HG02759 (cell line): ENCODE data around the gene ITPK1.

Source experiments
- ATAC-seq: cut with Tn5 transposase; IDR thresholded peaks from one replicate; pipeline ENCODE4 v1.9.1; 2021; ENCODE audit warnings: mild to moderate bottlenecking, moderate library complexity; ENCODE audit not compliant: unreplicated experiment

The ITPK1 gene

DNA sequence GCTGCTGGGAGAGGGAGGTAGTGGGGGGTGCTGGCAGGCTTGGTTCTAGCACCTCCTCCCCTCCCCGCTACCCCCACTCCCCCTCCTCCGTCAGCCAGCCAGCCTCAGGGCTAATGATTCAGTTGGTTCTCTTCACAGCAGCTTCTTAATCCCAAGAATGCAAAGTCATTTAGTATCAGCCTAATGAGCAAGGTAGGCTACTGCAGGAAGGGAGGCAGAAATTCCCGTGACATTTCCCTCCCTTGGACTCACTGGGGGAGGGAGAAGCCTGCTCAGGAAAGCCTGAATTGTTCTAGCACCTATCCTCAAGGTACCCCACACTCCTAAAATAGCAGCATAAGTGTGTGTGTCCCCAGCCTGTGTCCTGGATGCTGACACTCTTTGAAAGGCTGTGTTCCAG, 29.8 kb downstream of the ITPK1 start:
- peak; percentile 7 for ATAC-seq

DNA sequence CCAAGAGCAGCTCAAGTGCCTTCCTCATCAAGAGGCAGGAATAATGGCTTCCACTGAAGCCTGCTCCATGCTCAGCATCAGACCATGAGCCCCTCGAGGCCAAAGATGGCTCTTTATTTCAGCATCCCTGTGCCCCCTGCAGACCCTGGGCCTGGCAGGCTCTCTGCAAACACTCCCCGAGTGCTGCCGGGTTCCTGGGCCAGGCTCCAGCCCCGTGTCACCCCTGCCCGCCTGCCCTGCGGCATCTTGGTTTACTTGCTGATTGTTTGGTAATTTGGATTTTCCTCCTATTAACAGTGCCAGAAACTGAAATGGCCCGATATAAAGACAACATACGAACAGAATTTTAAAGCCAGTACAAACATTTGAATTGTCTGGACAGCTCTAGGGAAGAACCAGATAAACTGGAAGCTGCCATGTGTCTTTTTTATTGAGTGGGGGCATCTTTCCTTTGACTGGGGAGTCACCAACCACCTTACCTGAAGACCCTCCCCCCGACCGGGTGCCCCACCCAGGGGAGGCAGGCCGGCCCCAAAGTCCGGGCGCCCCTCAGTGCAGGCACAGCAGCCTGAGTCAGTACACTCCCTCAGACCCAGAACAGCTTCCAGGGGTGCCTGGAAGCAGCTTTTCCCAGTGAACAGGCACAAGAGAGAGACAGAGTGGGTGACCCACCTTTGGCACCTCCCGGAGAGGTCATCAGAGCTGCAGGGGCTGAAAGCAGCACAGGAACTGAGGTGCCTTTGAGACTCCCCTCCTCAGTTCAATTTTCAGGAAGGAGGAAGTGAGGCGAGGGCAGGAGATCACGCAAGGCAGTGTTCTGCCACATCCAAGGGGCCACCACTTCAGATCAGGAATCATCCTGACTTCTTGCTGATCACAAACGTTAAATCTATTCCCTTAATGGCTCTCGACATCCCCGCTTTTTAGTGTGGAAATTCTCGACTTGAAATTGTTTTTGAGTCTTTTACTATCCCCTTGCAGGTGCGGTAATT, 30.6 kb downstream of the ITPK1 start:
- ATAC-seq: no peak

DNA sequence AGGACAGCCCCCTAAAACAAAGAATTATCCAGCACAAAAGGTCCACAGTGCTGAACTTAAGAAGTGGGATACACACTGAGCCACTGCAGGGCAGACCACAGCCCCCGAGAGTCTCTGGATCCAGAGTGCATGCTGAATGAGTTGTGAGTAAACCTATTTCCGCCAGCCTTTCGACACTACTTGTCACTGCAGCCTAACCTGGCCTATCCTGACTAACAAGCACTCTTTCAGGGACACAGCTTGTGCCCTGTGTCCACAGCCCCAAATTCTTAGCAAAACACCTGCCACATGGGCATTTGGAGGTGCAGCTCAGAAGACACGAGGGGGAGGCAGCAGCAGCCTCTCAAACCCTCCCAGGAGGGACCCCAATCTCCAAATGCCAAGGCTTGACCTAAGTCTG, 31.3 kb downstream of the ITPK1 start:
- ATAC-seq: no peak

DNA sequence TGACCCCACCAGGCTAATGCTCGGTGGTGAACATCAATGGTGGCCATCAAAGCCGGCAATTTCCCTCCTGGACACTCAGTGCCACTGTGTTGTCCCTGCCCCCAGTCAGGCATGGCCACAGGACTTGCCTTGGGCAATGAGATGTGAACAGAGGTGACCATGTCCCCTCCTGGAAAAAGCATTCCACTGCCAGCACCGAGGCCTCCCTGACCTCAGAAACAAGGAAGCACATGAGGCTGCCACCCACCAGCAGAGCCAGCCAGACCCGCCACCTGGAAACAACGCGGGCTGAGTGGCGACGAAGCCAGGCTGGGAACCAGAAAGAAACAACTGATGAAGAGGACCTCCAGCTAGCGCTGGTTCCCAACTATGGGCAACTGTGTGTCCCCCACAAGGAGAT, 31.8 kb downstream of the ITPK1 start:
- ATAC-seq: no peak

DNA sequence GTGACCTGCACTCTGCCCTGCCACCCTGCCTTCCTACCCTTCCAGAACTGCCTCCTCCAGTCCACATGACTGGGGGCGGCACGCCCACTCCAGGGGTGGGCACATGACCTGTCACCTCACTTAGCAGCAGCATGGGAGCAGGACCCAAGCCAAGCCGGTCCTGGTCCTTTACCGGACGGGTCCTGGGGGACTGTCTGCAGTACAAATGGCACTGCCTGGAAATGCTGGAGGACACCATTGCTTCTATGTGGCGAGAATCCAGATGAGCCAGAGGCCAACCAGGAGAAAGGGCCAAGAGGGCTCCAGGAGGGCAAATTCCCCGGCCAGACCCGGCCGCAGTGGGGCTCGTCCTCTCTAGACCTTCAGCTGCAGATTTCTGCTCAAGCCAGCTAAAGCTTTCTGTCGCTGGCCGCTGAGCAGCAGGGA, 33.1 kb downstream of the ITPK1 start:
- ATAC-seq: no peak

DNA sequence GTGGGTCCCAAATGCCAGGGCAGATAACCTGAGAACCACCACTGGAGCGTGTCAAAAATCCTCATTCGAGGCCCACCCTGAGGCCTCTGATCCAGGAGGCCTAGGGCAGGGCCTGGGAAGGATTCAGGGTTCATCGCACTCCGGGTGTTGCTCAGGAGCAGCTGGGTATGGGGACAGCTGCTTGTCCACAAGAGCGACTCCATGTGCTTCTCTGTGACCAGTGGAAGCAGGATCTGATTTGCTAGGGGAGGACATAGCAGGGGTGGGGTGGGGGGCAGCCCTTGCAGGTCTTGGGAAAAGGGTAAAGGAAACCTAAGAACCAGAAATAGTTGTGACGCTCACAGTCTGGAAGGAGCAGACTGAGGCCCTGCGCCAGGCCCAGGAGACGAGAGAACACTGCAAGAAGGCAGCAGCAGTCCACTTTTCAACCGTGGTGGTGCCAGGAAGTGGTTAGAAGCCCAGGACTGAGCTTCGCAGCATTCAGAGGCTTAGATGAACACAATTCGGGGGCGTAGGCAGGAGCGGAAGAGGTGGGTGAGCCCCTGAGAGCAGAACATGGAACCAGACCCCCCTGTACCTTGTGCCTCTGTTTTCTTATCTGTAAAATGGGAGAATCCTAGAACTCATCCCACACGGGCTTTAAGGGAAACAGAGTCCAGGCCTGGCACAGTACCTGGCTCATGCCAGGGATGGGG, 33.7 kb downstream of the ITPK1 start:
- no peak for ATAC-seq

DNA sequence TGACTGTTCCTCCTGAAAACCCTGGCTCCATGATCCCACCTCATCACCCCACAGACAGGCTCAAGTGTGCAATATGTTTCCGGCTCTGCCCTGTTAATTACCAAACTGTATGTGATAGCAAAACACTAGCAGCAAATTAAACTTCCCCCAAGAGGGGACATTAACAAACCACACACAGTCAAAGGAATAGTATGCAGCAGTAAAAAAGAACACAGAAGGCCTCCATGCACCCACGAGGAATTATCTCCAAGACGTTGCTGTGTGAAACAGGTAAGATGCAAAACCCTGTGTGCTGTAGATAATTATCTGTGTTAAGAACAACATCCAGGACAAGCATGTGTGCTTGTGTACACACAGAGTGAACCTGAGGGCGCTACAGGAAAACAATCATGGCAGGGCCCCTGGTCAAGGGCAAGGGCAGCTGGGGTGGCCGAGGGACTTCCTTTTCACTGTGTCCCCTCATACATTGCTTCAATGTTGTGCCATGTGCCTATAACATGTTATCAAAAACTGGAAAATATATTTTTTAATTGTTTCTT, 35.8 kb downstream of the ITPK1 start:
- ATAC-seq: no peak

DNA sequence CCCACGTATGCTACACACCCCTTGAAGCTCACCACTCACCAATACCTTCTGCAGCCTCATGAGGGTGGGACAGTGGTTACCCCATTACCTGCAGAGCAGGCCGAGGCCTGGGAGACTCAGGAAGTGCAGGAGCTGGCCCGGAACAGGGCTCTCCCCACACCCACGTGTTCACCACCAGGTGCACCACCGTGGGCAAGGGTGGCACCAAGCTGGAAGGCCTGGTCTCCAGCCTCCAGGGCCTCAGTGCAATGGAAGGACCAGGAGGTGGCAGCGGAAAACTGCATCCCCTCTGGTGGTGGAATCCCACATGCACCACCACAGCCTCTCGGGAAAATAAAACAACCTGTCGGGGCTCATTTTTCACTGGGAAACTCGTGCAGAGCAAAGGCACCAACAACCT, 36.4 kb downstream of the ITPK1 start:
- ATAC-seq: no peak

DNA sequence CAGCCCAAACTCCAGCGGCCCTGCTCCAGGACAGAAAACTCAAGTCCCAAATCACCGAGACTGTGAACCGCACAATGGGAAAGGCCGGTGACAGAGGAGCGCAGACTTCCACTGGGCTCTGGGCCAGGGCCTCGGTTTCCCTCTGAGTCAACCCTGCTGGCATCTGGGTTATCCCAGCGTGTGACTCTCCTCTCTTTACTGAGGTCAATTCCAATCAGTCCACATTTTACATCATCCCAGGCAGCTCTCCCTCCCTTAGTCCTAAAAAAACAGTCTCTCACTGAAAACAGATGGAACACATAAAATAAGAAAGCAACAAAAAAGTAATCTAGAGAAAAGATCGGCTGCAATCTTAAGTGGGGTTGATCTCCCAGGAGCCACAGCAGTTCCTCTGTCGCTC, 36.9 kb downstream of the ITPK1 start:
- no peak for ATAC-seq

DNA sequence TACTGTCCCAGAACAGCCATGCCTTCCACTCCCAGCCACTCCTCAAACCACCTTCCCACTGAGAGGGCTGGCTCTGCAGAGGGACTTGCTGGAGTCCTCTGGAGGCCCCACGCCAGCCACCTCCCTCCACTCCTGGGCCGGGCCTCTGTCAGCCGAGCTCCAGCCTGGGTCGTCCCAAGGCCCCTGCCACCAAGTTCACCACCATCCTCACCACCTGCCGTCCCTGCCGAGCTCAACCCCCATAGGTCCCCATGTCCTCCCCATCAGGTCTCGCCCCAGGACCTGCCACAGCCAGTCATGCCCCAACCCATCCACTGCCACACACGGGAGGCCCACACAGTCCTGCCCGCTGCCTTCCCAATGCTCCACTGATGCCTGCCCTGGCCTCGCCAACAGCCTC, 39.0 kb downstream of the ITPK1 start:
- ATAC-seq: no peak

DNA sequence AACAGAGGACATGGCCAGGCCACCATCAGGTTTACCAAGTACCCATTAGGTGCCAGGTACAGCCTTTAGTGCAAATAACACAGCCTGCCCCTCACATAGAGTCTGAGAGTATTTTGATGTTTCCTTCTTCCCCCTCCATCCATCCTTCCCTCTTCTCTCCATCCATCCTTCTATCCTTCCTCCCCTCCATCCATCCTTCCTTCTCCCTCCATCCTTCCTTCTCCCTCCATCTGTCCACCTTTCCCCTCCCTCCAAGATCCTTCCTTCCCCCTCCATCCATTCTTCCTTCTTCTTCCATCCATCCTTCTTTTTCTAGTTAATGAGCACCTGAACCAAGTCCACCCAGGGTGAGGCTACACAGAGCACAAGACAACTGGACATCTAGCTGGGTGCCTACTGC, 39.8 kb downstream of the ITPK1 start:
- ATAC-seq: no peak

DNA sequence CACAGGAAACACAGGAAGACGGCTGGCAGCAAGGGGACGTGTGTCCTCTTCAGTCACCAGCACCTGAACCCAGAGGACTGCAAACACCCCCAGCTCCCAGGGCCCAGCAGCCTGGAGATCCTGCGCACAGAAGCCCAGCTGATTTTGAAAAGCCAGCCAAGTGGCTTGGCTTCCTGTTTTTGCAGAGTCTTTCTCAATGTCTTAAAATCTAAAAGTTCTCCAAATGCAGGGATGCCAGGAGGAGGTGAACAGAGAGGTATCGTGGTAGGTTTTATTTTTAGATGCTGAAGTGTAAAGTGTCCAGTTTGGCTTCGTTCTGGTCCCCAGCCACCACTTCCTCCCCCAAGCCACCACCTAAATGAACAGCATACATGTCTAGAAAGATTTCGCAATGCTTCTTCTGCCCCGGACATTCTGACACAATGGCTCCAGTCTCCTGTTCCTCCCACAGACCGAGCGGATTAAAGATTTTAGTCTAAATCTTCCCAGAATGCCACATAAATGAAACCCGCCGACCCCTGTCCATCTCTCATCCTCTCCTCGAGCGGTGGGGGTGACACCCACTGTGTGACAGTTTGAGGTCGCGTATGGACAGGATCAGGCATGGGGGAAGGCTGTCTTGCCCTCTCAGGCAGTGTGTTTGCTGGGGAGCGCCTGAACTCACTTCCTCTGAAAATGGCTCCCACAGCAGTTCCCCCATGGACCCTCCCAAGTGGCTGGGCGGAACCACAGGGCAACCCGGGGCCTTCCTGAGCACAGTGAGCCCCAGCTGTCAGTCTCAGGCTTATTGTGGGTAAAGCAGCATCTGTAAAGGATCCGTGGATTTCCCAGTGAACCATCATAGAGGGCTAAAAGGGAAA, 41.6 kb downstream of the ITPK1 start:
- ATAC-seq: peak; percentile 52

DNA sequence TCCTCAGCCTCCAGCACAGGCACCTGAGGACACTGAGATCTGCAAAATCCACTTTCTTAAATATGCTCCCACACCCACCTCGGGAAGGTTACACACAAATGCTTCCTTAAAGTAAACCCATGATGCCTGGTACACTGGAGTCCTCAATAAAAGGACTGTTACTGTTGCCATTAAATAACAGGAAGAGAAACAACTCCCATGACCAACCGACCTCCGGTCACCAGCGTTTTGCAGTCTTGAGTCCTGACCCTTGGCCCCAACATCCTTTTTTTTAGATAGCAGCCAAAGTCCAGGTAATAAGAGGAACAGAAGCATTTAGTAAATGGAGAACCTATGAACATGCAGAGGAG, 42.4 kb downstream of the ITPK1 start:
- ATAC-seq: no peak

DNA sequence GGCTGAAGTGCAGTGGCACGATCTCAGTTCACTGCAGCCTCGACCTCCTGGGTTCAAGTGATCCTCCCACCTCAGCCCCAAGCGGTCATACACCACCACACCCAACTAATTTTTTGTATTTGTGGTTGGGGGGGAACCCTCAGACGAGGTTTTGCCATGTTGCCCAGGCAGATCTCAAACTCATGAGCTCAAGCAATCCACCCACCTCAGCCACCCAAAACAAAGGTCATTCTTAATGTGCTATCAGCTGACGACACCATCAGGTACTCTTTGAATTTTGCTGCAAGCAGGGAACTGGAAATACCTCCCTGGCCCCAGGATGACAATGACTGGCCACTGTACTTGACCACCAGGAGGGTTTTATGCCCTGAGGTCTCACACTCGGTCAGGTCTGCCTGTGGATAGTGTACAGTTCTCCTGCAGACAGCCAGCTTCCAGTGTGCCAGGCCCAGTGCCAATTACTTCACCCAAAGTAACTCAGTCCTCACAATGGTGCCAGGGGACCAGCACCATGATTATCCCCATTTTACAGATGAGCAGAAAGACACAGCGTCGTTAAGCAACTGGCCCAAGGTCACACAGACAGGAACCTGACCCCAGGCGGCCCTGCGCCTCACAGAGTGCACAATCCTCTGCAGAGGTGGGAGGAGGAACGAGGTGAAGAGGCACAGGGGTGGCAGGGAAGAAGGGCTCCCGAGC, 42.9 kb downstream of the ITPK1 start:
- ATAC-seq: no peak

DNA sequence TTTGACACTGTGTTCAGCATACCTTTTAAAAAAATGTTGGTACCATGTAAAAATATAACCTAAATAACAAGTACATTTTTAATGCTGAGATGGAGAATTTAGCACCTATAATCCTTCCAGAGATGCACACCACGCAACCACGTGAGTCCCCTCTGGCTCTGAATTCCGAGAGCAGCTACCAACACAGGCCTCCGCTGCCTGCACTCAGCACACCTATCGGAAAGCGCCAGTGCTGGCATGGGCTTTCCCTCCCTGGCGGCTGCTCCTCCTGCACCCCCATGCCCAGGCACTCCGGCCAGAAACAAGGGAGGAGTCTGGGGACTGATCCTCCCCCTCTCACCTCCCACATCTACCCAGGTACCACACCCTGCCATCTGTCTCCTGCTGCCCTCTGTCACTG, 47.0 kb downstream of the ITPK1 start:
- no peak for ATAC-seq

DNA sequence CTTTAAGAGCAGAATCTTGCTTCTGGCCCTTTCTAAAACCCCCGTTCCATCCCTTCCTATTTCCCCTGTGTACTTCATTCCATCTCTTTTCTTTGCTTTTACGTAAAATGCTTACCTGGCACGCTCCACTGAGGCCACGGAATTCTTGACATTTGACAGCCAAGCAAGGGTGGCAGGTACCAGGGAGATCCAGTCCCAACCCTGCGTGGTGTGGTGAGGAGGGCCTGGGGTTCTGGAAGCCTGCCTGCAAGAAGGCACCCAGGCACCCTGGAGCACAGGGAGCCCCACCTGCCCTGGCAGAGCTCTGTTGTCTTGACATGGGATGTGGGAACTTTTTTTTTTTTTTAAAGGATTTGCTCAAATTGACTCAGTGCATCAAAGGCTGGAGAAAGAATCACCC, 48.6 kb downstream of the ITPK1 start:
- no peak for ATAC-seq

DNA sequence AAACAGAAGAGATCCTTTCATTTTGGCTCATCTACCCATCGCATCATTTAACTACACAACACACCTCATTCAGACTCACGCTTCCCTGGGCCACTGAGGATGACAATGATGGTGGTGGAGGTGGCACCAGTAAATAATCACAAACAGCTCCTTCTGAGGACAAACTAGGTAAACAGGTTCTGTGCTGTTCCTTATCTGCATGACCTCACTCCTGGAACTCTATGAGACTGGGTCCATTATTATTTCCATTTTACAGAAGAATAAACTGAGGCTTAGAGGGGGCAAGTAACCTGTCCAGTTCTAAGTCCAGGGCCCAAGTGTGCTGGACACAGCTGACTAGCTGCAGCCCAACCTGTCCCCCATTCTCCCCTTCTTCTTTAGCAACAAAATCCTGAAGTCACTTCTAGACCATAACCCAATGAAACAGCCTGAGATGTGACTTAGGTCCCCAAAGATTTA, 50.4 kb downstream of the ITPK1 start:
- ATAC-seq: no peak

DNA sequence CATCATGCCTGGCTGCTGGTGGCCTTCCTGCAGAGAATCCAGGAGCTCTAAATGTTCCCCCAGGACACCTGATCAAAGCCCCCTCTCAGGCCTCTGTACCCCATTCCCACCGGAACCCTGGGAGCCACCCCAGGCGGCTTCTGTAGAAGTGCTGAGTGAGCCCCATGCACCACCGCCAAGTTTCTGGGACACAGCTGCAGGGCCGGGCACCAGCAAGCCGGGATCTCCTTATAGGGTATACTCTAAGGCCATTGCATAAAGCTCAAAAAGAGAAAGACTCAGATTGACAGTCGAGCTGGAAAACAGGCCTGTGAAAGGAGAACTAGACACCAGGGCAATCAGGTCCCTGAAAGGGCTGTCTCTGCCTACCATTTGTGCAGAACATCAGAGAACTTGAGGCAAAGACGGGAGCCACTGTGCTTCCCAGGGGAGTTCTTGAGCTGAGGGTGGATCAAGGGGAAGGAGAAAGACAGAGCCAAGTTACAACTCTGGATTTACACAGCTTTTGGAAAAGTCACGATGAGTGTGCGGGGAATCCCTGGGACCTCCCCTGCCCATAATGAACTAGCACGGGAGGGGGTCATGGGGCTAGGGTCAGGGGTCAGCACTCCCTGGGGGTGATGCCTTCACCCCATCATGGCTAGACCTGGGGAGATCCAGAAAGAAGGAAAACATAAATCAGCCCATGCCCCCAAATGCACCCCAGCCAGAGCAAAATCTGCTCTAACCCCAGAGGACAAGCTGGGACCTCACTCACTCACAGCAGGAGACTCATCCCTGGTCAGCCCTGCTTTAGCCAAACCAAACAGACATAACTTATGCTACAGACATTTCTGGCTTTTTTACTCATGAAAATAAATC, 51.1 kb downstream of the ITPK1 start:
- no peak for ATAC-seq

DNA sequence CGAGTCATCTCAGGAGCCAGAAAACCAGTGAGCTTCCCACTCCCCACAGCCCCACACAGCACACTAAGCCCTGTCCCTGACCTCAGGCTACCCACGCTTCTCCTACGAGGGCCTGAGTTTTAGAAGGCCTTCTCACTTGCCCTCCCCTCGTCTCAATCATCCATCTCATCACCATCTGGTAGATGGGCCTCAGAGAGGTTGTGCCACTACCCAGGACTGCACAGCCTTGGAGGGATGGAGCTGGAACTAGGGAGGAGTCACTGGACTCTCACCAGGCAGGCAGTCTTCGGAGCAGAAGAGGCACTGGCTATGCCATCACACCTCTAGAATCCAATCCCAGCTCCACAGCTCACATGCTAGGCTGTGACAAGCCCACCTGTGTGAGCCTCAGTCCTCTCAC, 52.3 kb downstream of the ITPK1 start:
- no peak for ATAC-seq
